EH (cell line): Measurements from ENCODE around the gene TMEM214.

Experiments used
- DNase-seq: peaks from one replicate; pipeline ENCODE4 v3.0.0-alpha.2; 2015; ENCODE audit warnings: low read depth

Gene TMEM214, protein sequence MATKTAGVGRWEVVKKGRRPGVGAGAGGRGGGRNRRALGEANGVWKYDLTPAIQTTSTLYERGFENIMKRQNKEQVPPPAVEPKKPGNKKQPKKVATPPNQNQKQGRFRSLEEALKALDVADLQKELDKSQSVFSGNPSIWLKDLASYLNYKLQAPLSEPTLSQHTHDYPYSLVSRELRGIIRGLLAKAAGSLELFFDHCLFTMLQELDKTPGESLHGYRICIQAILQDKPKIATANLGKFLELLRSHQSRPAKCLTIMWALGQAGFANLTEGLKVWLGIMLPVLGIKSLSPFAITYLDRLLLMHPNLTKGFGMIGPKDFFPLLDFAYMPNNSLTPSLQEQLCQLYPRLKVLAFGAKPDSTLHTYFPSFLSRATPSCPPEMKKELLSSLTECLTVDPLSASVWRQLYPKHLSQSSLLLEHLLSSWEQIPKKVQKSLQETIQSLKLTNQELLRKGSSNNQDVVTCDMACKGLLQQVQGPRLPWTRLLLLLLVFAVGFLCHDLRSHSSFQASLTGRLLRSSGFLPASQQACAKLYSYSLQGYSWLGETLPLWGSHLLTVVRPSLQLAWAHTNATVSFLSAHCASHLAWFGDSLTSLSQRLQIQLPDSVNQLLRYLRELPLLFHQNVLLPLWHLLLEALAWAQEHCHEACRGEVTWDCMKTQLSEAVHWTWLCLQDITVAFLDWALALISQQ

DNA sequence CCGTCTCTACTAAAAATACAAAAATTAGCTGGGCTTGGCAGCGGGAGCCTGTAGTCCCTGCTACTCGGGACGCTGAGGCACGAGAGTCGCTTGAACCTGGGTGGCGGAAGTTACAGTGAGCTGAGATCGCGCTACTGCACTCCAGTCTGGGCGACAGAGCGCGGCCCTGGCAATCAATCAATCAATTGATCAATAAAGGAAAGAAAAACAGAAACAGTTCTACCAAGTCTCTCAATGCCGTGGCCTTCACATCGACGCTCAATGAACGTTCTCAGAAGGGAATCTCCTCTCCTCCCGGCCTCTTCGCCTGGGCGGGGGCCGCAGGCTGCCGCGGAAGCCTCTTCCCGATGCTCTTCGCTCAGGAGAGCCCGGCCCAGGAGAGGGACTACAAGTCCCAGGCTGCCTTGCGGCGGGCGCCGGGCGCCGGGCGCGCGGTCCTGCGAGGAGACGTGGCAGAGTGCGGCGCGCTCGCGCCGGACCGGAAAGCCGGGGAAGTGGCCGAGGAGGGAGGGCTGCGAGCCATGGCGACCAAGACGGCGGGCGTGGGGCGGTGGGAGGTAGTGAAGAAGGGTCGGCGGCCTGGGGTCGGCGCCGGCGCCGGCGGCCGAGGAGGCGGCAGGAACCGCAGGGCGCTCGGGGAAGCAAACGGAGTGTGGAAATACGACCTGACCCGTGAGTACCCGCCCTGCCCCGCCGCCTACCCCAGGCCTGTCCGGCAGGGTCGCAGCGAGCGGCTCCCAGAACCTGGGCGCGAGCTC is at the start of gene TMEM214:
Gene TMEM214, plus strand, starts transcription at position 471 of the 758 bp plus-strand sequence. Its CDS starts 51 bp downstream, at position 522.
- peak; percentile 91 for DNase-seq

DNA sequence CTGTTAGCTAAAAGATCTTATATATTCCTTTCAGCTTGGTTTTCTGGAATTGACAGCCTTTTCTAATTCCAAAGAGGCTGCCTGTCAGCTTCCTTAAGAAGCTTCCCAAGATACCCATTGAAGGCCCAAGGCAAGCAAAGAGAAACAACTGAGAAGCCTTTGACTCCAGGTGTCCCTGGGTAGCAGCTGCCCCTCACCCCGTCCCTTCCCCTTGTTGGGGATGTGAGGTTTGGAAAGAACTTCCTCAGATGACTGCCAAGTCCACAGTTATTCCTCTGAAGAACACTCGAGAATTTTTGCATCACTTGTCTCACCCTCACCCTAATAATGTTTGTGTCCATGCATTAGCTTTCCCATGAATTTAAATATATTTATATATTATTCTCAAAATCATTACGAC is 49.0 kb upstream of the TMEM214 start:
- DNase-seq: no peak

DNA sequence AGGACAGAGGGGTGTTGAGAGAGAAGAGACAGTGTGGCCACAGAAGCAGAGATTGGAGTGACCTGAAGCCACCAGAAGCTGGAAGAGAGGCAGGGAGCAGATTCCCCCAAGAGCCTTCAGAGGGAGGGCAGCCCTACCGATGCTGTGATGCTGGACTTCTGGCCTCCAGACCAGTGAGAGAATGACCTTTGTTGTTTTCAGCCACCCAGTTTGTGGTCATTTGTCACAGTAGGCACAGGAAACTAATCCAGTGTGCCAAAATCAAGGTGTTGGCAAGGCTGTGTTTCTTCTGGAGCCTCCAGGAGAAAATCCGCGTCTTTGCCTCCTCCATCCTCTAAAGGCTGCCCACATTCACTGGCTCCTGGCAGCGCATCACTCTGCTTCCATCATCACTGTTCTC is 47.0 kb upstream of the TMEM214 start:
- no peak for DNase-seq

DNA sequence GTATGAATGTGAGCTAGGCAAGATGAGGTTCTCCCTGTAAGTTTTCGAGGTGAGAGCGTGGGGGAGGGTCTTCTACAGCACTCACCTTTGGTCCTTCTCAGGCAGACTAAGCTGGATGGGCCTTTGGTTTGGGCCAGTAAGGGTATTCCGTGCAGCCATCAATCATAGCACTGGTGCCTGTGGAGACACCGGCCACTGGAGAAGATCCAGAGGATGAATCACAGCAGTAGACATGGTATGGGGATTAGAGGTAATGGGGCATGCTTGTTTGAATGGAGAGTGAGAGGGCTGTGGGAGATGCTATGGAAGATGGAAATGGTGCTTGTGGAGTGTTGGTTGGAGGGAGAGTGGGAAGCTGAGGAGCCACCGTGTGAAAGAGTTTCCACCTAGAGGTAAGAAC is 46.2 kb upstream of the TMEM214 start:
- peak; percentile 12 for DNase-seq

DNA sequence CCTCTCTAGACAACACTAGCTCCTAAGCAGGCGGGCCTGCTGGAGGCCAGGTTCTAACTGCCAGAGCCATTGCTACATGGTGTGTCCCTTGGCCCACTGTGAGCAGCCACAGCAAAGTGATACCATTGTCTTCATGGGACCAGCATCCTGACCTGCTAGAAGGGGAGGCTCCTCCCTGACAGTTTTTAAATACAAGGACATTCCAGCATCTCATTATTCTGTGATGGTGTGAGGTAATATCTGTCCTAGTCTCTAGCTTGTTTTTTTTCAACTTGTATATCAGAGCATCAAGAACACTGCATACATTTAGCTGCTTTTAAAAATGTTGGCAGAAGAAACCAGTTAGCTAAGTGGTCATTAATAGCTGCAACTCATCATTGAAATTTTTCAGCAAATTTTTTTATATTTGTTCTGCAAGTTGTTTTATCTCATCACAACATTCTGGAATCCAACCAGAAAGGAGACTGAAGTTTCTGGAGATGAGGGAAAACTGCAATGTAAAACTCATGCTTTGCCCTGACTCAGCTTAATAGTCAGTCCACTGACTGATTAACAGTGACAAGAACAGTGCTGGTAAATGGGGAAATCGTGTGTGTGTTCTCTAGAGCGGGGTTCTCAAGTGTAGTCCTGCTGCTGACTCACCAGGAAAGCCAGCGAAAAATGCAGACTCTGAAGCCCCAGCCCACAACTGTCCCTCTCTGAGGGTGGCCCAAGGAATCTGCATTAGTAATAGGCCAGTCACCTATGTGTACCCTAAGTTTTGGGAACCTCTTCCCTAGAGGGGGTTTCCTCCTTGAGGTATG is 44.5 kb upstream of the TMEM214 start:
- DNase-seq: peak; percentile 92

DNA sequence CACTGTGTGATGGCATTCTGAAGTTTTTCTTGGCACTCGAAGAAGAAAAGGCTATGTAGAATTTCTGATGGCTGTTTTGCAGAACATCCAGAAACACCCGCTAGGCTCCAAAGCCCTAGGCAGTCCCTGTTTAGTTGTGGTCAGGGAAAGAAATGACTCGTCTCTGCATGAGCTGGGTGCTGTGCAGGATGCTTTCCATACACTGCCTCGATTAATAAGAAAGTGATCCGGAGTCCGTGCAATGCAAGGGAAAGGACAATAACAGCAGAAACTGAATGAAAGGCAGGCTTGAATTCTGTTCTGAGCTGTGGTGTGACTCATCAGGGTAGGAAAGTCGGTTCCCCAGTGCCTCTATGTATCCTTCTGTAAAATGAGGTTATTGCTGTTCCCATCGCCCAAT is 43.6 kb upstream of the TMEM214 start:
- DNase-seq: peak; percentile 64

DNA sequence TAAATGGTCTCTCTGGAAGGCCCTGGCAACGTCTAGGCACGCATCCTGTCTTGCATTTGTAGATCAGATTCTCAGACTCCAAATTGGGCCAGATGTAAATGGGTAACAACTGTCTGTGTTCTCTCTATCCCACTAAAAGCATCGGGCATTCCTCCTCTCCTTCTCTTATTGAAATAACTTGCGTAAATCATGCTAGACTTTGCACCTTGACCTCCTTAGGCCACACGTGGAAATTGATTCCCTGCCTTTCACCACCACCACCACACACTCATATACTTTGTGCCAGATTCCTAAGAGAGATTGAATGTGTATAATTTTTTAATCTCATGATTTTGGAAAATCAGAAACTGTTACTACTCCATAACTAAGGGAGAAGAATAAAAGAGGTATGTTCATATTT is 41.0 kb upstream of the TMEM214 start:
- no peak for DNase-seq

DNA sequence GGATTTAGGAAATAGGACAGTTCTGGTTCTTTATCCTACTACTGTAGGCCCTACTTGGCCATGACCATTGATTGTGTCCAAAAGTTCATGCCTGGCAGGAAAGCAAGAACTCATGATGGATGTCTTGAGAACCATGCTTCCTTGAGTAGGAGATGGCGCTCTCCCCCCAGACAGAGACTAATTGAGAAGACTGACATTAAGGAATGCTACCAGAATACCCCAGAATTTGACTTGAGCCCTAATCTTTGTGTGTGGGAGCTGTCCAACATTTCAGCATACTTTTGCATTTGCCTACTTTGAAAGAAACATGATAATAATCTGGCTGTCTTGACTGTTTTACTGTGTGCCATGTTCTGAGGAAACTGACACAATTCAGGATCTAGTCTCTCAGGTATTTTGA is 39.0 kb upstream of the TMEM214 start:
- peak; percentile 36 for DNase-seq

DNA sequence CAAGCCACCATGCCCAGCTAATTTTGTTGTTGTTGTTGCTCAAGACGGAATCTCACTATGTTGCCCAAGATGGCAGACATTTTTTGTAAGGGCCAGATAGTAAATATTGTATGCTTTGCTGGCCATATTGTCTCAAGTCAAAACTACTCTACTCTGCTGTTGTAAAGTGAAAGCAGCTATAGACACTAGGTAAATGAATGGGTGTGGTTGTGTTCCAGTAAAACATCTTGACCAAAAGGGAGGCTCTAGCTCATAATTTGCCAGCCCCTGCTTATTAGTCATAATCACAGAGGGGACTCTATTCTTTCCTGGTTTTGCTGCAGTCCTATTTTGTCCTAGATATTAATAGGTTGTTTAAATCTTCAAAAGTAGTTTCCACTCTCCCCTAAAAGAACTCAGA is 37.8 kb upstream of the TMEM214 start:
- DNase-seq: no peak

DNA sequence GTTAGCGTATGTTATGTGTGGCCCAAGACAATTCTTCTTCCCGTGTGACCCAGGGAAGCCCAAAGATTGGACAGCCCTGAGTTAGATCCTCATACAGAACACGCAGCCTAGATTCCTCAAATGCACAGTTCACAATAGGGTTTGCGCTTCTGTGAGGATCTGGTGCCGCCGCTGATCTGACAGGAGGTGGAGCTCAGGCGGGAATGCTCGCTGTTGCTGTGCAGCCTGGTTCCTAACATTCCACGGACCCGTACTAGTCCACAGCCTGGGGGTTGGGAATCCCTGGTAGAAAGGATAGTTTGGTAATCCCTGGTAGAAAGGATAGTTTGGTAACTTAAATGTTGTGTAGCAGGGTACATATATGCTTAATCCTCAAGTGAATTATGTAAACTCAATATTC is 35.4 kb upstream of the TMEM214 start:
- no peak for DNase-seq

DNA sequence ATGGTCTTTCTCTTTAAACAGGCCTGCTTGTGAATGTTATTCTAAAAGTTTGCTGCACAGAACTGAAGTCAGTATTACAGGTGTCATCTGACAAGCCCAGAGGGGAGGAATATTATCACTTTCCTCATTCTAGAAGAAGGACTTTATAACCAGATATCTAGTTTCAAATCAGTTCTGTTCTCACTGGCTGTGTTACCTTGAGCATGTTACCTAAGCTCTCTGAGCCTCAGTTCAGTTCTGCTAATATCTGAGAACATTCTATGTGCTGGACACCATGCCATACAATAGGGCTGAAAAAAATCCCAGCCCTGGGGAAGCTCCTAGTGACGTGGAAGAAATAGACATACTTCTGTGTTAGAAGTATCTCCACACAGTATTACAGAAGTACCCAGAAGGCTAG is 34.4 kb upstream of the TMEM214 start:
- no peak for DNase-seq

DNA sequence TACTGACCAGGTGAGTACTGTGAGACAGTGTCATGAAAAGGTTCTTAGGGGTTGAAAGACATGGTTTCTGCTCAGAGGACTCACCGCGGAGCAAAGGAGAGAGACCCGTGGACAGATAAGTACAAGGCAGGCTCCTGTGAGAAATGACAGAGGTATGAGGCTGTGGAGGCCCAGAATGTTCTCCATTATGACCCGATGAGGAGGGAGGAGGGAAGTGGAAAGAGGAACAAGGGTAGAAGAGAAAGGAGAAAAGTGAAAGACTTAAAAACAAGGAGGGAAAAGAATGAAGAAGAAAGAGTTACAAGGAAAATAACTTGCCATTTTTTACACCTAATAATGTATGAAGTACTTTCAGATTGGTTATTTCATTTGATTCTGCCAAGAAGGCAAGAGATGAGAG is 32.5 kb upstream of the TMEM214 start:
- no peak for DNase-seq

DNA sequence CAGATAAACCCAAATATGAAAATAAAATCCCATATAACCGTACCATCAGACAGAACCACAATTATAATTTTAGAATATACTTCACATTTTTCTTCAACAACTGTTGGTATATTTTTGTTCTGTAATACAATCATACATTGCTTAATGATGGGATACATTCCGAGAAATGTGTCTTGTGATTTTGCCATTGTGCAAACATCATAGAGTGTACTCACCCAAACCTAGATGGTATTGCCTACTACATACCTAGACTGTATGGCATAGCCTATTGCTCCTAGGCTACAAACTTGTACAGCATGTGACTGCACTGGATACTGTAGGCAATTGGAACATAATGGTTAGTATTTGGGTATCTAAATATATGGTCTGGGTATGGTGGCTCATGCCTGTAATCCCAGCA is 31.8 kb upstream of the TMEM214 start:
- no peak for DNase-seq

DNA sequence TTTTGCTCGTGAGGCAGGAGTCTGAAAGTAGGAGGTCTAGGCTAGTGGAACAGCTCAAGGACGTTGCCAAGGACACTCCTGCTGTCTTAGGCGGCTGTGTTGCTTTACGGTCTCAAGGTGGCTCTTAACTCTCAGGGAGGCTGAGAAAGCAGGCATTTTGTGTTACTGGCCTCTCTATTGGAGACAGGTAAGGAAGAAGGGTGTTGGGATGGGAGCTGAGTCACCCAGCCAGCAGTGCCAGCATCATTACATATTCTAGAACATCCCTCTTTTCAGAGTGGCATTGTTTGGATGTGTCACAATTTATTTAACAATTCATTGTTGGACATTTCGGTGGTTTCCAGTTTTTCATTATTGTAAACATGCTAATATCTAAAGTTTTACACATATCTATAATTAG is 30.8 kb upstream of the TMEM214 start:
- DNase-seq: no peak

DNA sequence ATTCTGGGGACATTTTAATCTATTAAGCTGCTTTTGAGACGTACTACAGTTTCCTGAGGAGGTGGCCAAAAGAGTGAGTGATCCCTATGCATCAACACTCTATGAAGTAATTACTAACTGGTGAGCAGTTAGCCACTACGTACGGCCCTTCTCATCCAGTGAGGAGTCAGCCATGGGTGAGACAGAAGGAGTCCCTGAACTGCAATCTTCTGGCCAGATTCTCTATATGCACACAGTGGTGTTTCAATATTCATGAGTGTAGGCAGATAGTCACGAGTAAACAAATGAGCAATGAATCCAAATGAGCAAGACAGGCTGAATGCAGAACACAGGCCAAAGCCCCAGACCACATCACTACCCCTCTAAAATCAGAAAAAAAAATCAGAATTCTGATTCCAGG is 29.8 kb upstream of the TMEM214 start:
- DNase-seq: no peak

DNA sequence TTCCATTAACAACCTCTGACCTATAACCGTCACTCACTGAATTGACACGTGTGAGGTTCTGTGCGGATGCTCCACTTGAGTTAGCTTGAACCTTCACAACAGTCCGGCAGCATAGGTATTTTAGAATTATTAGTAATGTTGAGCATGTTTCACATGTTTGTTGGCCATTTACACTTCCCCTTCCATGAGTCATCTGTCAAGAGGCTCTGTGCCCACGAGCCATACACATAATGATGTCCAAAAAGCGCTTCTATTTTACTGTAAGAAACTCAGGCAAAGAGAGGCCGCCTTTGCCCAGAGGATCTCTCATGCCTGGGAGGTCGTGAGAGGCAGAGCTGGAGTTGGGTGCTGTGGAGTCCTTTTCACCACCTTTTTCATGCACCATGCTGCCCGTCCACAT is 28.9 kb upstream of the TMEM214 start:
- peak; percentile 57 for DNase-seq

DNA sequence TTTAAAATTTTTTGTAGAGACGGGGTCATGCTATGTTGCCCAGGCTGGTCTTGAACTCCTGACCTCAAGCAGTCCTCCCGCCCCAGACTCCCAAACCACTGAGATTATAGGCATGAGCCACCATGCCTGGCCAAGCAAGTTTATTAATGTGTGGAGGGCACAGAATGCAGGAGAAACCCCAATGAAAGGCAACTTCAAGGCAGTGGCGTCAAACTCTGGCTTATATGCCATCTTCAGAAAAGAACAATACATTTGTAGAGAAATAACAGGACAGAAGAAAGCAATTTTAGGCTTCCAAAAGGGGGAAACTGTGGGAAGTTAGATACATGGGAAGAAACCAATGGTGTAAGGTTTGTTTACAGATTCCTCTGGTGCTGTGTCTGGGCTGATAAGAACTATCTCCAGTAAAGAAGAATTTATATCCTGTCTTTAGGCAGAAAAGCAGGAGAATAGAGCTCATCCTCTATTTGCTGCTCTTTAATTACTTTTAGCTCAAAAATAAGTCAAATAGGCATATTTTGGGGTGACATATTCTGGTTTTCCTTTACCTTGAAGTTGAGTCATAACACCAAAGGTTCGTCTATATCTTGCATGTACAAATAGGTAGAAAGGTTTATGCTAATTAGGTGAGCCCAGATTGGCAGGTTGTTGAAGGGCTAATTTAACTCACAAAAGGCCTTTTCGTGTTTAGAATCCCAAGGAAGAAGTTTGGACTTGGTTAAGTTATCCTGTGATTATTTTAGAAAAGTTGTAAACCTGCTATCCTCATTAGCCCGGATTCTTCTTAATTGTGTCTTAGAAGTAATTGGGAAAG is 26.0 kb upstream of the TMEM214 start:
- DNase-seq: no peak

DNA sequence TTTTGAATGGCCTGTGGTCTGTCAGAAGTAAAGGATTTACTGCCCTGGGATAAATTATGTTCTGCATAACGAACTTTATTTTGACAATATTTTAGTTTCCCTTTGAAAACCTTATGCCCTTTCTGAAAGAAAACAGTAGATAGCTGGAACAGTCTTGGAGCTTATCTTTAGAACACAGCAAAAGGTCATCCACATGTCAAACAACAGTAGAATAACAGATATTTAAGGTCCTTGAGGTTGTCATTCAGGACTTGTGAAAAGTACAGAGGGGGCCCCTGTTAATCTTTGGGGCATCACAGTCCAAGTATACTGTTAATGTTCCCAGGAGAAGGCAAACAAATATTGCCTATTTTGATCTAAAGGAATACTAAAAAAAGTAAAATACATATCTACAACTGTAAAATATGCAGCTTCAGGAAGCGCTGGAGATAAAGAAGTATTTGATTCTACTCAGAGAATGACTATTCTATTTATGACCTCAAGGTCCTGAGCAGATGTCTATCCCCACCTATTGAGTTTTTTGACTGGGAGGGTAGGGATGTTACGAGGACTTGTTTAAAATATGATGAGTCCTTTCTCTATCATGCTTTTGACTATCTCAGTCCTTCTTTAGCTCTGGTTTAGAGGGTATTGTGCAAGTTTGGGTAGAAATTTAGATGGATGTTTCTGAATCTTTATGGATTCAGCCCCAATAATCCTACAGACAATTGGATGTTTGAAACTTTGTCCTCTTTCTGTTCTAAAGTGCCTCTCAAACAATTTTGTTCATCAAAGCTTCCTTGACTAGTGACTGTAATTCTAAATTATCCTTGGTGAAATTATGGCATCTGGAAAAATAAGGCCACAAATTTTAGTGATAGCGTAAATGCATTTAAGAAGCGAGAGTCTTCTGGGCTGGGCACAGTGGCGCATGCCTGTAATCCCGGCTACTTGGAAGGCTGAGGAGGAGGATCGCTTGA is 25.1 kb upstream of the TMEM214 start:
- no peak for DNase-seq

DNA sequence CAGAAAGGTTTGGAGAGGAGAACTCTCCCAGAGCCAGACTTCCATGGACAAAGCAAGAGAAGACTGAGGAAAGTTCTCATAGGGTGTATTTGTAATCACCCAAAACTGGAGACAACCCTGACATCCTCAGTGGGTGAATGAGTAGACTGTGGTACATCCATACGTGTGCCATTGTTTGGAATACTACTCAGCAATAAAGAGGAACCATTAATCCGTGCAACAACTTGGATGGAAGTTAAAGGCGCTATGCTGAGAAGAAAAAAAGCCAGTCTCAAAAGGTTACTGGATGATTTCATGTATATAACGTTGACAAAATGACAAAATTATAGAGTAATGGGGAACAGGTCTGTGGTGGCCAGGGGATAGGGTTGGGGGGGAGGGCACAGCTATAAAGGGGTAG is 24.1 kb upstream of the TMEM214 start:
- no peak for DNase-seq

DNA sequence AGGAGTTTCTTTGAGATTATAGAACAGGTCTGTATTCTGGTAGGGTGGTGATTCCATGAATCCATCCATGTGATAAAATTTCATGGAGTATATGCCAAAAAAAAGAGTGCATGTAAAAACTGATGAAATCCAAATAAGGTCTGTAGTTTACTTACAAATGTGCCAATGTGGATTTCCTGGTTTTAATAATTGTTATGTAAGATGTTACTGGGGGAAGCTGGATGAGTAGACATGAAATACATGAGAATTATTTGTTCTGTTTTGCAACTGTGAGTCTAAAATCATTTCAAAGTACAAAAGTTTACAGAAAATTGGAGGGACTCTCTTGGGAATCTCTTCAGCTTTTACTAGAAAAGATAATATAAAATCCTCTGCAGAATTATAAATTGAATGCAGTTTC is 23.7 kb upstream of the TMEM214 start:
- no peak for DNase-seq
